GM18511 (cell line): ENCODE results near the gene NIM1K.
"Not testable (repeated sequence)": the region's sequence is repeated elsewhere in the genome, so short reads cannot be mapped to it uniquely, and the experiment has no call there.

Source experiments
- ATAC-seq: cut with Tn5 transposase; IDR thresholded peaks from one replicate; pipeline ENCODE4 v1.9.1; 2021; ENCODE audit warnings: mild to moderate bottlenecking, moderate library complexity; ENCODE audit not compliant: unreplicated experiment

Gene NIM1K

DNA sequence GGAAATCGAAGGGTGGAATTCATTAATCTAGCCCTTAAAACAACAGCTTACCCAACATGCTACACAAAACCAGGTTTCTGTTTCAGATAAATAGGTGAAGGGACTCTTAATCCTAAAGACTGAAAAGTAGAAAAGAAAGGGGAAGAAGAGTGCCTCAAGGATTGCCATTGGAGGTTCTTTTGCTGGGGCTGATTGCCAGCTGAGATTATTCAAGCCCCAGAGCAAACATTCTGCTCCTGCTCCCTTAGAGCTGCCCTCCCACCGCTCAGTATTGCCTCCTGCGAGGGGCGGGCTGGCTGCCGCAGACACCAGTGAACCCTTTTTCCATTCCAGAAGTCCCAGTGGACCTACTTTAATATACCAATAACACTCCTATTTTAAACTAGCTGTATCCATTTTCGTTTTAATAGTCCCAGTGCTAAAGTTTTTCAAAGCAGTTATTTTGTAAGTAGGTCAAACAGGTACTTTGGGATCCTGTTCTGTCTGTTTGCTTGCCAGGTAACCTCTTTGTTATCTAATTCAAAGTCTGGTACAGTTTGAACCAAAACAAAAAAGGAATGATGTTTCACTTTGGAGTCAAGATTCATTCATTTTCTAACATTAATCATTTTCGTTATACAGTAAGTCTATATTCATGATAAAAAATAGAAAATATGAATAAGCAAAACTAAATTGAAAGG is 82.5 kb downstream of the NIM1K start:
- no peak for ATAC-seq

GRCh38 chr5:43275391-43275790 is 83.4 kb downstream of the NIM1K start:
- no peak for ATAC-seq

GRCh38 chr5:43279548-43280274 is 87.7 kb downstream of the NIM1K start:
- ATAC-seq, result no peak

DNA sequence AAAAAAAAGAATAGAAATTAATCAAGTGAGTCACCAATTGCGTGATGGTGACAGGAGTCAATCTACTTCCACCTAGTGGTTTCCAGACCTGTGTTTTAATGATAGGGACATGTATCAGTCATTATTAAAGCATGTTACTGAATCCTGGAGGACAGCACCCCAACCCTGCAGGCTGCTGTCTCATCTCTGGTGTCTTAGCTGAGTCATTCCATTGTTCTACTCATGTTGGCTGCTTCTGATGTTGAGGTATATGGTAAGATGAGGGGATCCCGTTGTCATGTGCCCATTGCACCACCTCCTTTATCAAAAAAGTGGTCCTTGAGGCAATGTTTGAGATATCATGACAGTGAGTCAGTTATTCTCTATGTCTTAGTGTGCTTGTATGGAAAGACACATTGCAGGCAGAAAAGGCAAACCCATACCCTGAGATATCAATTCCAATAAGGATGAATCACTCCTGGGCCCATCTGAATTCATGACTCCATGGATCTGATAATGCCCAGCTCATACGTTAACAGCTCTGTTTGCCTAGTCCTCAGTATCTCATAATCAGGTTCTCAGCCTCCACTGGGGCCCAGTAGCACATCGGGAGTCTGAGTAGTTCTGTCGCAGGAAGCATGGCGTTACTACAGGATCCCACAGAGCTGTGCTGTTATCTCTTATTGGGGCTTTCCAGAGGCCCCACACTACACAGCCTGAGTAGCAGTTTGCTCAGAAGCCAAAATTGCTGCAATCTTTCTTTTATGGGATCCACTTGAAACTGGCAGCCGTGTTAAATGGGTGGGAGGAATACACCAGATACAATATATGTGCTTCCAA is 90.0 kb downstream of the NIM1K start:
- ATAC-seq, result peak; percentile 48

DNA sequence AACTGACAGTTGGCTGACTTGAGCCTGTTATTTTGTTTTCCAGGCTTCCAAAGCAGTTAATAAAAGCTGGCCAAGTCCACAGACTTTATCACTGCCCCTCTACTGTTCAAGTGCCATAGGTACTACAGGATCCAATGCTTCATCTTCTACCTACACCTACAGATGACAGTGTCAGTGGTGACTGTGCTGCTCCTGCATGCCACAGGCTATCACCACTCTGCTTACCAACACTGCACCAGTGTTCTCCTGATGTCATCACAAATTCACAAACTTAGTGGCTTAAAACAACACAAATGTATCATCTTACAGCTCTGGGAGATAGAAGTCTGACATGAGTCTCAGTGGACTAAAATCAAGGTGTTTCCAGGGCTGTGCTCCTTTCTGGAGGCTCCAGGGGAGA is 94.6 kb downstream of the NIM1K start:
- no peak for ATAC-seq

- ATAC-seq, result no peak
Measured at GRCh38 chr5:43287493-43287892, 95.5 kb downstream of the NIM1K start.

GRCh38 chr5:43288269-43288831 is 96.3 kb downstream of the NIM1K start:
- ATAC-seq, result no peak

- no peak for ATAC-seq
Measured at GRCh38 chr5:43290726-43291125, 98.7 kb downstream of the NIM1K start.

DNA sequence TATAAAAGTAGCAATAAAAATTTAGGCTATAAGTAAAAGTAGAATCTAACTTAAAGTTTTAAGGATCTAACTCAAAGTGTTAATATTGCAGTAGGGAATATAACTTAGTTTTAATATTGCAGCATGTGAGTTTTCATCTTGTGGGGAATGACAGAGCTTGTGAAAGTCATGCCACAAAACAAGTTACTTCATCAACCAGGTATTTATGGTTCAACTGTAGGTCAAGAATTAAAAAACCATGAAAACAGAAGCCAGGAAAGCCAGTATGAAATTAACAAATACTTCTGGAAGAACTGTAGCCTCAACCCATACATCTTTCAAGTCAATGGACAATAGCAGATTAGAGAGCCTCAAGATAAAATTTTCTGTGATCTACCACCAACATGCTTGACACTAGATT is 102.2 kb downstream of the NIM1K start:
- ATAC-seq, result no peak

DNA sequence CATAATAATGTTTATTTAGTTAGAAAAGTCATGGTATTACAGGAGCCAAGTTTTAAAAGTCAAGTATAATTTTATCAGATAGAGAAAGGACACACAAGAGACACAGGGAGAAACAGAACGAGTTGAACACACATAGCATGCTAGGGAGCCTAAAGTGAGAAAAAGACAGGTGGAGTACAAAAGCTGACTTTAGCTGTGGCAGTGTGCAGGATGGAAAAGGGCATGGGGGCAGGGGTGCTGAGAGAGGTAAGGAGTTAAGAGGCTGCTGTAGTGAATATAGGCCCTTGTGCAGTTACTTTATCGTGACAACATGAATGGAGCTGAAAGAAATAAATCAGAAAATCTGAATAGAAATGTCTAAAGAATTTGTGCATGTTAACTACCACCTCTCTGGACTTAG is 103.2 kb downstream of the NIM1K start:
- no peak for ATAC-seq

- no peak for ATAC-seq
Measured at GRCh38 chr5:43296835-43297234, 104.8 kb downstream of the NIM1K start.

DNA sequence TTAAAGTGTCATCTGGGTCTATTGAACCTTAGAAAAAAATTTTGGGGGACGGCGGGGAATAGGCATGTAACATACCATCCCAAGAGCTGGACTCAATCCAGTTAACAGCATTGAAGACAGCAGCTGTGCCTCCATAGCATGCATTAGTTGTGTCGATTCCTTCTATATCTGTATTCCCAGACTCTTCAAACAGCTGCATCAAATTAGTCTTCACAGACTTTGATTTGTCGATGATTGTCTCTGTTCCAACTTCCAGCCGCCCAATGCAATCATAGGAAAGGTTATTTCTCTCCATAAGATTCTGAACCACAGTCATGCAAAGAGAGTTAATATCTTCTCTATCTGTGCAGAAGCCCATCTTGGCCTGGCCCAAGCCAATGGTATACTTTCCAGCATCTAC is 106.4 kb downstream of the NIM1K start:
- no peak for ATAC-seq

DNA sequence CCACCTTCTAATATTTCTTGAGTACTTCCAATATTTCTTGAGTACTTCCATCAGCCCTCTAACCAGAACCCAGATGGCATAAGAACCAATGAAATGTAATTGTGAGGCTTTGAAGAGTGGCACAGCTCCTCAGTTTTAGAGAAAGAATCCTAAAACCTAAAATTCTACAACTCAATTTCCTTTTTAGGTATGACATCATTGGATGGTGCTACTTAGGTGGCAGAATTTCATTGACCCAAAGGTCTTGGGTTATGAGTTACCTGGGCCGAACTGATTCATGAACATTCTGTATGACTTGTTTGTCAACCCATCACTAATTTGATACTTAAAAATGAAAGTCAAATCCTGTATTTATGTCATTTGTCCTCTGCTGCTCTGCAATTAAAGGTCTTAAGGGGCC is 108.1 kb downstream of the NIM1K start:
- no peak for ATAC-seq

- ATAC-seq, result no peak
Measured at GRCh38 chr5:43301653-43302091, 109.6 kb downstream of the NIM1K start.

DNA sequence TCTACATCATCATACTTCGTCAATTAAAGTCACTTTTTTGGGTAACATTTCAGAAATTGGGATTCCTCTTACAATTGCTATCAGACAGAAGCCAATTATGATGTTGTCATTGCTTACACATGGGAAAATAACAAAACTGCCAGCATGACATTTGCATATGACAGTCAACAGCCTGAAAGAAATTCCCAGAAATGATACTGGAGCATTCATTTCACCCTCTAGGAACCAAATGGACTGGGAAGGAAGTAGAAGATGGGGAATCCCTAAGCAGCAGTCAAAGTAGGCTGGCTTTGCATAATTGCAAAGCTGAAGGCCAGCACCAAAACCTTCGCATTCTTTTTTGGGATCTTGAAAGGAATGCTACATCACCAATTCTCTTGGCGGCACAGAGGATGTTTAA is 110.5 kb downstream of the NIM1K start:
- ATAC-seq, result no peak

DNA sequence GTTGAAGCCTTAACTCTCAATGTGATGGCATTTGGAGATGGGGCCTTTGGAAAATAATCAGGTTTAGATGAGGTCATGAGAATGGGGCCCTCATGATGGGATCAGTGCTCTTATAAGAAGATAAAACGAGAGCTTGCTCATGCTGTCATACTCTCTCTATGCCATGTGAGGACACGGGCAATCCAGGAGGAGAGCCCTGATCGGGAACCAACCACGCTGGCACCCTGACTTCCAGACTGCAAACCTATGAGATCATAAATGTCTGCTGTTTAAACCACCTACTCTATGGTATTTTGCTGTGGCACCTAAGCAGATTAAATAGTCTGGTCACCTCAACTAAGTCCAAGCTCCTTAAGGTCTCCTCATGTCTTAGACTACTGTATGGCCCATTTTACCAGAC is 111.2 kb downstream of the NIM1K start:
- ATAC-seq, result no peak

DNA sequence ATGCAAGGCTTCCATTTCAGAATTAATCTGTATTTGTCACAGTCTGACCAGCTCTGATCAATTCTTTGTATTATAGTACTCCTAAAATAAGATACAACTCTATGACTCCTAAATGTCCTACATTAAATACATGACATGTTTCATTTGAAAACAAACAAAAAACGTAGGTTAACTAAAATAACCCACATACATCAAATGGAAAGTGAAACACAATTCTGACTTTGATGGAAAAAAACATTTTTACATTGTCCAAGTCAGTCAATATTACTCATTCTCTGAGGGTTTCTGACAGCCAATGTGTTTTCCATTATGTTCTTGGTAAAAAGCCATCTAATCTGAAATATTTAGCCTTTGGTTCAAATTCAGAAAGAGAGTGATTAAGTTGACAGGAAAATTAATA is 112.5 kb downstream of the NIM1K start:
- ATAC-seq, result peak; percentile 64

DNA sequence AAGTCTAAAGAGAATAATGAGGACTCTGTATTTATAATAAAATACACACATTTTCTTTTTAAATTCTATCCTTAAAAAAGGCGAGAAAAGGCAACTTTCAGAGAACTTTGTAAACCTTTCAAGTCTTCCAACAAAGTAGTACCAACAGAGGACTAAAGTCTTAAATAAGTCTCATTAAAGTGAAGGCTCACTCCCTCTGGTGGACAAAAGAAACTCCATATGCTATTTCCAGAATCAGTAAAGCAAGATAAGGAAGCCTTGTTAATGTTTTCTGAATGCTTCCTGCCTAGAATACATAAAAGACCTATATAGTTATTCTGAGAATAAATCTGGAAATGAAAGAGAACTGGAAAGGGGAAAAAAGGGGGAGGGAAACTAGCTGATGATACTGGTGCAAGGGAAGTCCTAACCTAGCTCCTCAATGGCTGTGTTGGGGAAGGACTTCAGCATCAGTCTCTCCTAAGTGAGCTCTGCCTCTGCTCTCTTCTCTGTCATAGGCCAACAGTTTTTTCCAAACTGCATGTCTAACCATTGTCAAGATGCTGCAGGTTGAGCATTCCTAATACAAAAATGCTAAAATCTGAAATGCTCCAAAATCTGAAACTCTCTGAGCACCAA is 114.0 kb downstream of the NIM1K start:
- peak; percentile 69 for ATAC-seq

DNA sequence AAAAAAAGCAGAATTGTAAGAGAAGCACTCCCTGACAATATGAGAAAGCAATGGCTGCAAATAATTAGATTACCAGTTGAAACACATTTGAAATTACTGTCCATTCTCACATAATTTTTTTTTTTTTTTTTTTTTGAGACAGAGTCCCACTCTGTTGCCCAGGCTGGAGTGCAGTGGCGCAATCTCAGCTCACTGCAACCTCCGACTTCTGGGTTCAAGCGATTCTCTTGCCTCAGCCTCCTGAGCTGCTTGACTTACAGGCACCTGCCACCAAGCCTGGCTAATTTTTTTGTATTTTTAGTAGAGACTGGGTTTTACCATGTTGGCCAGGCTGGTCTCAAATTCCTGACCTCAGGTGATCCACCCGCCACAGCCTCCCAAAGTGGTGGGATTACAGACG is 114.9 kb downstream of the NIM1K start:
- ATAC-seq, result not testable (repeated sequence)

DNA sequence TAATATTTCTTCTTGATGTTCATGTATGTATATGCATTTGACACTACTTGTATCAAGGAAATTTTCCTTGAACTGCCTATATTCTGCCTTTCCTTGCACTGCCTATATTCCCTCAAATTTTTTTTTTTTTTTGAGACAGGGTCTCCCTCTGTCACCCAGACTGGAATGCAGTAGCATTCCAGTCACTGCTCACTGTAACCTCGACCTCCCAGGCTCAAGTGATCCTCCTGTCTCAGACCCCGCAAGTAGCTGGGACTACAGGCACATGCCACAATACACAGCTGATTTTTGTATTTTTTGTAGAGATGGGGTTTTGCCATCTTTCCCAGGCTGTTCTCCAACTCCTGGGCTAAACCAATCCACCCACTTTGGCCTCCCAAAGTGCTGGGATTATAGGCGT is 117.1 kb downstream of the NIM1K start:
- no peak for ATAC-seq

GRCh38 chr5:43309637-43310036 is 117.6 kb downstream of the NIM1K start:
- ATAC-seq, result no peak
